GM12865 (cell line): ENCODE measurements around the gene NDUFB7.
"Not testable (repeated sequence)": the region's sequence is repeated elsewhere in the genome, so short reads cannot be mapped to it uniquely, and the experiment has no call there.

Experiments
- DNase-seq: peaks from one replicate; pipeline ENCODE4 v3.0.0; 2010; ENCODE audit warnings: low read depth
- H3K4me3 ChIP-seq: 2 replicates; pipeline ENCODE4 v1.5.1; 2011; ENCODE audit warnings: mild to moderate bottlenecking, low read depth, low read length, control low read depth
- TF ChIP-seq, protein P1 (sequence below): IDR thresholded peaks from 2 replicates; pipeline ENCODE4 v1.5.1; 2011; ENCODE audit warnings: low read length, control low read depth, low read depth, inconsistent platforms; ENCODE audit not compliant: insufficient read depth; ENCODE audit errors: missing control alignments

NDUFB7 gene

DNA sequence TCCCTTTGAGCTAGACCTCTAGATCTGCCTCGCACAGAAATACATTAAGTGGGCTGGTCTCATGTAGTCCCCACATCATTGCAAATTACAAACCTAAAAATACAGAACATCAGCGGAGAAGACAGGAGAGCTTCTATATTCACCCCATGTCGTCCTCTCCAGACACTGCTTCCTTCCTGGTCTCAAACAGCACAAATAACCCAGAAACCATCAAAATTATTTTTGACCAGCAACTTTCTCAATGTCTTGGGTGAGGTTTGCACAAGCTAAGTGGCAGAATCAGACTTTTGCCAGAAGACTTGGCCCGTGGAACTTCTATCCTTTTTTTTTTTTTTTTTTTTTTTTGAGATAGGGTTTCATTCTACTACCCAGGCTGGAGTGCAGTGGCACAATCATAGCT is 39.2 kb upstream of the NDUFB7 start:
- no peak overlapping the region for H3K4me3 ChIP-seq
- TF ChIP-seq, protein P1, sequence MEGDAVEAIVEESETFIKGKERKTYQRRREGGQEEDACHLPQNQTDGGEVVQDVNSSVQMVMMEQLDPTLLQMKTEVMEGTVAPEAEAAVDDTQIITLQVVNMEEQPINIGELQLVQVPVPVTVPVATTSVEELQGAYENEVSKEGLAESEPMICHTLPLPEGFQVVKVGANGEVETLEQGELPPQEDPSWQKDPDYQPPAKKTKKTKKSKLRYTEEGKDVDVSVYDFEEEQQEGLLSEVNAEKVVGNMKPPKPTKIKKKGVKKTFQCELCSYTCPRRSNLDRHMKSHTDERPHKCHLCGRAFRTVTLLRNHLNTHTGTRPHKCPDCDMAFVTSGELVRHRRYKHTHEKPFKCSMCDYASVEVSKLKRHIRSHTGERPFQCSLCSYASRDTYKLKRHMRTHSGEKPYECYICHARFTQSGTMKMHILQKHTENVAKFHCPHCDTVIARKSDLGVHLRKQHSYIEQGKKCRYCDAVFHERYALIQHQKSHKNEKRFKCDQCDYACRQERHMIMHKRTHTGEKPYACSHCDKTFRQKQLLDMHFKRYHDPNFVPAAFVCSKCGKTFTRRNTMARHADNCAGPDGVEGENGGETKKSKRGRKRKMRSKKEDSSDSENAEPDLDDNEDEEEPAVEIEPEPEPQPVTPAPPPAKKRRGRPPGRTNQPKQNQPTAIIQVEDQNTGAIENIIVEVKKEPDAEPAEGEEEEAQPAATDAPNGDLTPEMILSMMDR: no peak
- DNase-seq: no peak

DNA sequence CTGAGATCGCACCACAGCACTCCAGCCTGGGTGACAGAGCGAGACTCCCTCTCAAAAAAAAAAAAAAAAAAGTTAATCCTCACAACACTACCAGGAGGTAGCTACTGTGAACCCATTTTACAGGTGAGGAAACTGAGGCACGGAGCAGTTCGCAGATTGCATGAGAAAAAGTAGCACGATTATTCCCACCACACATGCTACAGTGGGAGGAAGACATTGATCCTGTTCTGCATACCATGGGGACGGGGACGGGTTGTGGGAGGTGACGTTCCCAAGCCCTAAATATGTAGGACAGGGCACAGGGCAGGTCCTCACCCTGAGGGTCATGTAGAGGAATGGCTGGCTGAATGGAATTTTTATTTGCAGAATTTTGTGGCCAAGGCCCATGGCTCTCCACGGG is 34.8 kb upstream of the NDUFB7 start:
- no peak for DNase-seq
- H3K4me3 ChIP-seq: no peak overlapping the region
- TF ChIP-seq, protein P1: no peak

DNA sequence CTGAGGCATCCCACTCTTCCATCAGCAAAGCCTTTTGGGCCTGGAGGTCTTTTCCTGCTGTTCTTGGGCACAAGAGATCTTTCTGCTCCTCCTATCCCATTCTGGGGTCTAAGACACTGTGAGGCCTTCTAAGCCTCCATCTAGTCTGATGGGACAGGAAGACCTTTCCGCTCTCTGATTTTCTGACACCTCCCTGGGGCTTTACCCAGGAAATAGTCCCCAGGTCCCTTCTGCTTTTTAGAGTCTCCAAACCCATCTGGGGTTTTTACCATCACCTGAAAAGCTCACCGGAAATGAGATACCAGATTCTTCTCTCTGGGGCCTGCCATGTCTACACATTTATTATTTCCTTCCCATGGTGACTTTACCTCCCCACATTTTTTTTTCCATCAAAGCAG is 32.1 kb upstream of the NDUFB7 start:
- peak; percentile 92 for DNase-seq
- TF ChIP-seq, protein P1: no peak
- no peak overlapping the region for H3K4me3 ChIP-seq

DNA sequence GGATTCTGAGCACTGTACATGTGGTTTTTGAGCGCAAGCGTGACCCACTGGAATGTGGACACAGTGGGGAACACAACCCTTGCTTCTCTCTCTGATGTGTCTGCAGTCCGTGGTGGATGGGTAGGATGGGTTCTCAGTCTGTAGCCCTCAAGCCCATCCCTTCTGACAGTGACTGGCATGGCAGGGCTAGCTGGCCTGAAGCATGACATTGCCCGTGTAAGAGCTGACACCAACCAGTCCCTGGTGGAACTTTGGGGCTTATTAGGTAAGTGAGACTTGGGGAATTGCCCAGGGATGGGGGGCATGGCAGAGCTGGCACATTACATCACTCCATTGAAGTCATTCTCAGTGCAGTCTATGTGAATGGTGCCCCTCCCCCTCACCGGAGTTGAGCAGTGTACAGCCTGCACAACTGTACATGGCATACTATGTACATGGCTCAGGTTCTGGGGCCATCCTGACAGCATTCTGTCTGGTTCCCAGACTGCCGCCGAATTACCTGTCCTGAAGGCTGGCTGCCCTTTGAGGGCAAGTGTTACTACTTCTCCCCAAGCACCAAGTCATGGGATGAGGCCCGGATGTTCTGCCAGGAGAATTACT is 27.8 kb upstream of the NDUFB7 start:
- no peak overlapping the region for H3K4me3 ChIP-seq
- TF ChIP-seq, protein P1: no peak
- DNase-seq: no peak

DNA sequence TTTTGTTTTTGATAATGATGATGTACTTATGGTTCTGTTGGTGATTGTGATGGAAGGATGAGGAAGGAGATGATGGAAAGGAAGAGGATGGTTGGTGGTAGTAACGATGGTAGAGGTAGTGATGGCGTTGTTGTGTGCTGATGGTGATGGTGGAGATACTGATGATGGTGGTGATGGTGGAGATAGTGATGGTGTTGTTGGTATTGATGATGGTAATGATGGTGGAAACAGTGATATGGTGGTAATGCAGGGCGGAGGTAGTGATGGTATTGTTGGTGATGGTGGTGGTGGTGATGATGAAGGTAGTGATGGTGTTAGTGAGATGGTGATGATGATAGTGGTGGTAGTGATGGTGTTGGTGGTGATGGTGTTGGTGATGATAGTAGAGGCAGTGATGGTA is 23.7 kb upstream of the NDUFB7 start:
- no peak for DNase-seq
- TF ChIP-seq, protein P1: no peak

DNA sequence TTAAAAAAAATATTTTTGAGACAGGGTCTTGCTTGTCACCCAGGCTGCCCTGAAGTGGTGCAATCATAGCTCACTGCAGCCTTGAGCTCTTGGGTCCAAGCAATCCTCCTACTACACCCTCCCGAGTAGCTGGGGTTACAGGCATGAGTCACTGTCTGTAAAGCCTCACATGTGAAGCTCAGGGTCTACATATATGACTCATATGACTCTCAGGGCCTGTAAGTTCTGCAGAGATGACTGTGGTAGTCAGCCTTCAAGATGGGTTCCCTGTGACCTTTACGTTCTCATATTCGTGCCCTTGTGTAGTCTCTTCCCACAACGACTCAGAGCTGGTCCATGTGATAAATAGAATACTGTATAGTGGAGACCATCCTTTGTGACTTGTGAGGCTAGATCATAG is 17.6 kb upstream of the NDUFB7 start:
- not testable (repeated sequence) for H3K4me3 ChIP-seq
- DNase-seq: peak; percentile 77

More for the DNA sequence above, 23.7 kb upstream of the NDUFB7 start:
- H3K4me3 ChIP-seq: no peak overlapping the region

DNA sequence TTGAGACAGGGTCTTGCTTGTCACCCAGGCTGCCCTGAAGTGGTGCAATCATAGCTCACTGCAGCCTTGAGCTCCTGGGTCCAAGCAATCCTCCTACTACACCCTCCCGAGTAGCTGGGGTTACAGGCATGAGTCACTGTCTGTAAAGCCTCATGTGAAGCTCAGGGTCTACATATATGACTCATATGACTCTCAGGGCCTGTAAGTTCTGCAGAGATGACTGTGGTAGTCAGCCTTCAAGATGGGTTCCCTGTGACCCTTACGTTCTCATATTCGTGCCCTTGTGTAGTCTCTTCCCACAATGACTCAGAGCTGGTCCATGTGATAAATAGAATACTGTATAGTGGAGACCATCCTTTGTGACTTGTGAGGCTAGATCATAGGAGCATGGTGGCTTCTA is 13.3 kb upstream of the NDUFB7 start:
- peak; percentile 93 for DNase-seq
- peak overlapping the region; percentile 86 for H3K4me3 ChIP-seq

DNA sequence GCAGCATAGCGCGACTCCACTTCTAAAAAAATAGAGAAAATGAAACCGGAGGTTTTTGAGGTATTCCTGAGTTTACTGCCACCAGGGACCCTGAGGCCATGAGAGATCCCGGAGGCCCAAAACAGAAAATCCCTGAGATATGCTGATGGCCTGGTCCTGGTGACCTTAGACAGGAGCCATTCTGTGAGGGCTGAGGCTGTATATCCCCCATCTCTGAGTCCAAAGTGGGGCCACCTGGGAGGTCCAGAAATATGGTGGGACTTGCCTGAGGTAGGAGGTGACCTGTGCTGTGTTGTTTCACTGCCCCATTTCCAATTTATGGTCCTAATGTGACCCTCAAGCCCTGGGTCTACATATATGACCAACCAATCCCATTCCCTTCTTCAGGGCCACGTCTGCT is 12.5 kb upstream of the NDUFB7 start:
- DNase-seq: not testable (repeated sequence)
- H3K4me3 ChIP-seq: peak overlapping the region; percentile 86

DNA sequence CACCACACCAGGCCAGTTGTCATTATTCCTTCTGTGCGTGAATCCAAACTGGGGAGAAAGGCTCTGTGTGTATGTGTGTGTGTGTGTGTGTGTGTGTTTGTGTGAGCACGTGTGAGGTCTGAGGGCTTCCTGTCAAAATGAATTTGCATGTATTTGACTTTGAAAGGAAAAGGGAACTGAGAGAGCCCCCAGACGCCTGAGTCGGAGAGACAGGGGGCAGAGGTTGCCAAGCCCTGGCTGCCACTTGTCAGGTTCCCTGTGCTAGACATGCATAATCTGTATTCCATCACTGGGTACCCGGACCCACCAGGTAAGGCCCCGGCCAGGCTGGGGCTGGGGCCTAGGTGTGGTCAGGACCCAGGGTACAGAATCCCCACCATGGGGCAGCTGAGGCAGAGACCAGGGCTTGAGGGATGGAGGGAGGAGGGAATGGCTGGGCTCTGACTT is 11.1 kb upstream of the NDUFB7 start, which contains the start of gene CLEC17A:
TSS of gene CLEC17A (plus strand) at position 191 of the 447 bp plus-strand sequence. CDS start at position 268, 77 bp downstream.
- TF ChIP-seq, protein P1: no peak
- peak within 1 kb of the TSS; percentile 86 for H3K4me3 ChIP-seq
- peak; percentile 95 for DNase-seq
